ENCODE measurements around the gene CXCL17.

Gene CXCL17, protein sequence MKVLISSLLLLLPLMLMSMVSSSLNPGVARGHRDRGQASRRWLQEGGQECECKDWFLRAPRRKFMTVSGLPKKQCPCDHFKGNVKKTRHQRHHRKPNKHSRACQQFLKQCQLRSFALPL

GRCh38 chr19:42442833-42443232 lies at the start of gene CXCL17:
CXCL17 (minus strand) TSS chr19:42442946; CDS start chr19:42442832, 114 bp downstream.
- Histone ChIP-seq H3K27ac (ENCODE audit: low read depth, low read length) (no peak within 1 kb of the TSS), H3K36me3 (ENCODE audit: low read length) (no peaks in the 10 kb centered on the region), H3K79me2 (ENCODE audit: insufficient read depth, low read length) (no peaks in the 10 kb centered on the region), H3K27me3 (ENCODE audit: low read length) (no peaks in the 10 kb centered on the region), H3K4me3 (ENCODE audit: insufficient read depth, low read length, poor library complexity, severe bottlenecking) (no peak within 1 kb of the TSS), H3K4me2 (ENCODE audit: low read depth, low read length, poor library complexity, severe bottlenecking) (no peak within 1 kb of the TSS), H3K9me2 (replicated peaks; ENCODE audit: insufficient read depth, low read length) (no peaks in the 10 kb centered on the region), H3K9me3 (ENCODE audit: insufficient read depth, low read length) (no peaks in the 10 kb centered on the region), H3K9ac (ENCODE audit: low read length) (no peak within 1 kb of the TSS), H2AFZ (ENCODE audit: low read depth, low read length, severe bottlenecking) (no peak within 1 kb of the TSS), H3F3A (ENCODE audit: insufficient read depth) (no peaks in the 10 kb centered on the region), H4K20me1 (ENCODE audit: low read depth, low read length) (no peaks in the 10 kb centered on the region)
- TF ChIP-seq, protein P1, sequence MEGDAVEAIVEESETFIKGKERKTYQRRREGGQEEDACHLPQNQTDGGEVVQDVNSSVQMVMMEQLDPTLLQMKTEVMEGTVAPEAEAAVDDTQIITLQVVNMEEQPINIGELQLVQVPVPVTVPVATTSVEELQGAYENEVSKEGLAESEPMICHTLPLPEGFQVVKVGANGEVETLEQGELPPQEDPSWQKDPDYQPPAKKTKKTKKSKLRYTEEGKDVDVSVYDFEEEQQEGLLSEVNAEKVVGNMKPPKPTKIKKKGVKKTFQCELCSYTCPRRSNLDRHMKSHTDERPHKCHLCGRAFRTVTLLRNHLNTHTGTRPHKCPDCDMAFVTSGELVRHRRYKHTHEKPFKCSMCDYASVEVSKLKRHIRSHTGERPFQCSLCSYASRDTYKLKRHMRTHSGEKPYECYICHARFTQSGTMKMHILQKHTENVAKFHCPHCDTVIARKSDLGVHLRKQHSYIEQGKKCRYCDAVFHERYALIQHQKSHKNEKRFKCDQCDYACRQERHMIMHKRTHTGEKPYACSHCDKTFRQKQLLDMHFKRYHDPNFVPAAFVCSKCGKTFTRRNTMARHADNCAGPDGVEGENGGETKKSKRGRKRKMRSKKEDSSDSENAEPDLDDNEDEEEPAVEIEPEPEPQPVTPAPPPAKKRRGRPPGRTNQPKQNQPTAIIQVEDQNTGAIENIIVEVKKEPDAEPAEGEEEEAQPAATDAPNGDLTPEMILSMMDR (IDR thresholded peaks at IDR 0.05; ENCODE audit: insufficient read depth, low read length, poor library complexity, severe bottlenecking), result no peak
- no peak for TF ChIP-seq EZH2phosphoT487 (conservative IDR thresholded peaks at IDR 0.05; ENCODE audit: low read length)

- H3K4me2 ChIP-seq (ENCODE audit: low read depth, low read length, poor library complexity, severe bottlenecking), result no peak overlapping the region
- no peaks in the 10 kb centered on the region for H3K9me3 ChIP-seq (ENCODE audit: insufficient read depth, low read length)
- no peak overlapping the region for H3K27ac ChIP-seq (ENCODE audit: low read depth, low read length)
- no peak overlapping the region for H3K9ac ChIP-seq (ENCODE audit: low read length)
- no peaks in the 10 kb centered on the region for H3K79me2 ChIP-seq (ENCODE audit: insufficient read depth, low read length)
- no peaks in the 10 kb centered on the region for H3K27me3 ChIP-seq (ENCODE audit: low read length)
- H3K36me3 ChIP-seq (ENCODE audit: low read length), result no peaks in the 10 kb centered on the region
- H3K9me2 ChIP-seq (replicated peaks; ENCODE audit: insufficient read depth, low read length), result no peaks in the 10 kb centered on the region
- H4K20me1 ChIP-seq (ENCODE audit: low read depth, low read length), result no peaks in the 10 kb centered on the region
- H3F3A ChIP-seq (ENCODE audit: insufficient read depth), result no peaks in the 10 kb centered on the region
- H2AFZ ChIP-seq (ENCODE audit: low read depth, low read length, severe bottlenecking), result no peak overlapping the region
- TF ChIP-seq, protein P1 (IDR thresholded peaks at IDR 0.05; ENCODE audit: insufficient read depth, low read length, poor library complexity, severe bottlenecking), result no peak
- TF ChIP-seq EZH2phosphoT487 (conservative IDR thresholded peaks at IDR 0.05; ENCODE audit: low read length), result no peak
- H3K4me3 ChIP-seq (ENCODE audit: insufficient read depth, low read length, poor library complexity, severe bottlenecking), result no peak overlapping the region
Measured at GRCh38 chr19:42488783-42489521, 46.2 kb upstream of the CXCL17 start.

GRCh38 chr19:42487798-42488178 lies 45.0 kb upstream of the CXCL17 start:
- TF ChIP-seq EZH2phosphoT487 (conservative IDR thresholded peaks at IDR 0.05; ENCODE audit: low read length), result no peak
- TF ChIP-seq, protein P1 (IDR thresholded peaks at IDR 0.05; ENCODE audit: insufficient read depth, low read length, poor library complexity, severe bottlenecking), result no peak
- Histone ChIP-seq H2AFZ (ENCODE audit: low read depth, low read length, severe bottlenecking) (no peak overlapping the region), H3K79me2 (ENCODE audit: insufficient read depth, low read length) (no peaks in the 10 kb centered on the region), H4K20me1 (ENCODE audit: low read depth, low read length) (no peaks in the 10 kb centered on the region), H3K4me3 (ENCODE audit: insufficient read depth, low read length, poor library complexity, severe bottlenecking) (no peak overlapping the region), H3K4me2 (ENCODE audit: low read depth, low read length, poor library complexity, severe bottlenecking) (no peak overlapping the region), H3K27ac (ENCODE audit: low read depth, low read length) (no peak overlapping the region), H3K27me3 (ENCODE audit: low read length) (no peaks in the 10 kb centered on the region), H3F3A (ENCODE audit: insufficient read depth) (no peaks in the 10 kb centered on the region), H3K9me3 (ENCODE audit: insufficient read depth, low read length) (no peaks in the 10 kb centered on the region), H3K9me2 (replicated peaks; ENCODE audit: insufficient read depth, low read length) (no peaks in the 10 kb centered on the region), H3K36me3 (ENCODE audit: low read length) (no peaks in the 10 kb centered on the region), H3K9ac (ENCODE audit: low read length) (no peak overlapping the region)

Measured in SU-DHL-6 (cell line).